ENCODE data around the gene PPL.

PPL gene

DNA sequence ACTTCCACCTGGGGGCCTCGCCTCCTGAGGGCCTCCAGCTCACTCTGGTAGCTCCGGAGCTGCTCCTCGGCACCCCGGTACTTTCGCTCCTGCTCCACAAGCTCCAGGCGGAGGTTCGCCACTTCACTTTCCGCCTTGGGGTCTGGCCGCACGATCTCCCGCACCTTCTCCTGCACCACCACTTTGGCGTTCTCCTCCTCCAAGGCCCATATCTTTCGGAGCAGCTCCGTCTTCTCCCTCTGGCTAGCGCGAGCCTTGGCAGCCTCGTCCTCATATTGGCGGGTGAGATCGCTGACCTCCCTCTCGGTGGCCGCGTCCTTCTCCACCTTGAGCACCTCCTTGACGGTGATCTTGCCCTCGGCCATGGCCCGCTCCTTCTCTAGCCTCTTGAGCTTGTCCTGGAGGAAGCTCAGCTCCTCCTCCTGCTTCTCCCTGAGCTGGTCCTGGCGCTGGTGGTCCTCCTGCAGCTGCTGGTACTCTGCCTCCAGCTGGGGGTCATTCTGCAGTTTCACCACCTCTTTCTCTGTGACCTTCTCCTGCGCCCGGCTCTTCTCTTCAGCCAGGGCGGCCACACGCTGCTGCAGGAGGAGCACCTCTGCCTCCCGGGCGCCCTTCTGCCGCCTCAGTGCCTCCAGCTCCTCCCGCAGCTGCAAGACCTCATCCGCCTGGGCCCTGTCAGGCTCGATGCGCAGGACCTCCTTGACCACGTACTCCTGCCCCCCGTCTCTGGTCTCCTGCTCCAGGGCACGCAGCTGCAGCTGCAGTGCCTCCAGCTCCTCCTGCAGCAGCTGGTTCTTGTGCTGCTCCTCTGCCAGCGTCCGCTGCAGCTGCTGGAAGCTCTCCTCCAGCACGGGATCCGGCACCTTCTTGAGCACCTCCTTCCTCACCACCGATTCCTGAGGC, 51.7 kb downstream of the PPL start:
- DNase-seq = no peak

DNA sequence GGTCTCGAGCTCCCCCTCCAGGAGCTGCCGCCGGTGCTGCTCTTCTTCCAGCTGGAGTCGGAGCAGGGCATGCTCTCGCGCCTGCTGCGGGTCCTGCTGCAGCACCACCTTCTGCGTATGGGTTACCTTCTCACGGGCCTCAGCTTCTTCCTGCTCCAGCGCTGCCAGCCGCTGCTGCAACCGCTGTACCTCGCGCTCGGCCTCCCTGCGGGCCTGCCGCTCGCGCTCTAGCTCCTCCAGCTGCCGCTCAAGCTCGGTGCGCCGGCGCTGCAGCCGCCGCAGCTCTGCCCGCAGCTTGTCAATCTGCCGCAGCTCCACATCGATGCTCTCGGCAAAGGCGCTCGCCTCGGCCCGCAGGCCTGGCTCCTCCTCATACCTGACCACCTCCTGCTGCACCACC, 52.7 kb downstream of the PPL start:
- no peak for DNase-seq

DNA sequence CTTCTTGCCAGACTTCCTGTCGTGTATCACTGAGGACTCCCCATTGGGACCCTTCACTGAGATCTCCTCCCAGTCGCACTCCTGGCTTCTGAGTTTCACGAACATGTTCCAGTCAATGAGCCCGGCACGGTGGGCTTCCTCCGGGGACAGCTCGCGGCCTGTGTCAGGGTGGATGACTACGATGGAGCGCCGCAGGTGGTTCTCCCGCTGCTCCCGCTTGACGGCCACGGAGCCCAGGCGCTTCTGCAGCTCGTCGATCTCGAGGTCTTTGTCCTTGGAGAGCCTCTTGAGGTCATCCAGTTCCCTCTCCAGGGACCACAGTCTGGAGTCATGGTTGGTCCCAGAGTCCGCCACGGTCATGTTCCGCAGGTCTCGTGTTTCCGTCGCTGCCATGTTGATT, 53.4 kb downstream of the PPL start:
- no peak for DNase-seq

DNA sequence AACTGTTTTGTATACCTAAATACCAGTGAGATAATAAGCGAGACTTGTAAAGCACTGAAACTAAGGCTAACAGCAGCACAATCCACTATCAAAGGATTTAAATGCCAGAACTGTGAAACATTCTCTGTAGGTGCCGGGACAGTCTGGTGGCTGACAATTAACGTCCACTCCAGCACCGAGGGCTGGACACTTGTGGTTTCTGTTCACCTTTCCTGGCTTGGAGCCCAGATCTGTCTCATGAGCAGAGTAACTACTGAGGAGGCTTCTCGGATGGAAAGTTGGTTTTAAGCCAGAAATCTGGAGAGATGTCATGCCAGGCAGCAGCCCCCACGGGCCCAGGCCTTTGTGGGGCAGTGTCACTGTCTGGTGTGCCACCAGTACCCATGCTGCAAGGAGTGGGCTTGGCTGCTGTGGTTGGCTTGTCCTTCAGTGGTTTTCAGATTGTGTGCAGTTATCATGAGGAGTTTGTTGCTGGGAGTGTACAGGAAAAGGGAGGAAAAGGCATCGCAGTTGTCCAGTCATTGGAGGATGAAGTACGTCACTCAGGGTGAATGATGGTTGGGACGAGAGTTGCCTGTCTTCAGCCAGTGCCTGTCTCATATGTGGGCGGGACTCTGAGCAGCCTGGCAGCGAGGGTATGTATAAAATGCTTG, 54.2 kb downstream of the PPL start:
- DNase-seq = no peak

DNA sequence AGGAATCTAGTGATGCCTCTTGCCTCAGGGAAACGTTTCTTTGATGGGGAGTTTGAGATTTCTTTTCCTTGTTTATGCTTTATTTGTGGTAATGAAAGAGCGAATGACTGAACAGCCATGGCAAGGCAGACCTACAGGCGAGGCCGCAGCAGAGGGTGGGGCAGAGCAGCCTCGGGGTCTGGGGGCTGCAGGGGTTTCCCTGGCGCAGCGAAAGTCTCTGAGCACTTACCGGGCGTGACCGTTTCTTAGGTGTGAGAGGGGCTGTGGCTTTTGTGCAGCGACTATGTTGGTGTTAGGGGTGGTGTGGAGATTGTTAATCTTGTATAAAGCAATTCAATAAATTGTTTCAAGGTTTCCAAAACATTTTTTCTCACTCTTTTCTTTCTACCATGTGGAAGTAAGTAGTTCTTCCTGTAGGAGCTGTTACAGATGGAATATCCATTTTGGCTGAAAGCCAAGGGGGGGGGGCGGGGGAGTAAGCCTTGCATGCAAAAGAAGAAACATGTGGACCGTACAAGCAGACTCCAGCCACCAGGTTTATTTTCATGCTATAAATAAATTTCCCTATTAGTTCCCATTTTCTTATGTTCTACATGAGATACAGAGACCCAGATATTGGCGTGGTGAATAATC, 54.8 kb downstream of the PPL start:
- DNase-seq = no peak

DNA sequence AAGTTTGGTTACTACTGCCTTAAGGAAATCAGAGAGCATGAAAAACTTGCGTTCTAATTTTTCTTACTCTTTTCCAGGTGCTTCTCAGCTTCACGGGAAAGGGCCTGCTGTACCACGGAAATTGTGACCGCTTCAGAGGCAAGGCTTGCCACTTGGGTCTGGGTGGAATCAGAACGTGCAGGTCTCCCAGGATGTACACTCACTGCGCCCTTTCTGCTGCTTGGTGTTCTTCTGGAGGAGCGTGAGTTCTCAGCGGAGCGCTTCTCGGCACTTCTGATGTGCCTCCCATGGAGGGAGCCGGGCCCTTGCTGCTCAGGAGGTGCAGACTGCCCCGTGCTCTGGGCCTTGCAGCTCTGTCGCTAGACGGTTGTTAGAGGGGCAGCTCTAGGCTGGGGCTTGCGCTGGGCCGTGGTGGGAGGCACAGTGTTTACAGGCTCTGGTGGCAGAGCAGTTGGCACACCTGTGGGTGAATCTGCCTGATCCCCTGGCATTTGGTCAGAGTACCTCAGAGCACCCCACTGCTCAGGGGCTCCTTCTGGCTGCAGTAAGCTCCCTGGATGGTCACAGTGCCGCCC, 56.9 kb downstream of the PPL start:
- DNase-seq = no peak

DNA sequence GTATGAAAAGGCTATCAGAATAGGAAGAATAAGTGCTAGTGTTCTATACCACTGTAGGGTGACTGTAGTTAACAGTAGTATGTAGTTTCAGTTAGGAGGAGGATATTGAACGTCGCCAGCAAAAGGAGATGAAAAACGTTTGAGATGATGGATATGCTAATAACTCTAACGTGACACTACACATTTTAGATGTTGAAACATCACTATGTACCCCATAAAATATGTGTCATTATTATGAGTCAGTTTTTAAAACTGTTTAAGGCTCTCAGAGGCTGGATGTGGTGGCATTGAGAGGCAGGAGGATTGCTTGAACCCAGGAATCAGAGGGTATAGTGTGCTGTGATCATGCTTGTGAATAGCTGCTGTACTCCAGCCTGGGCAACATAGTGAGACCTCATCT, 57.9 kb downstream of the PPL start:
- no peak for DNase-seq

DNA sequence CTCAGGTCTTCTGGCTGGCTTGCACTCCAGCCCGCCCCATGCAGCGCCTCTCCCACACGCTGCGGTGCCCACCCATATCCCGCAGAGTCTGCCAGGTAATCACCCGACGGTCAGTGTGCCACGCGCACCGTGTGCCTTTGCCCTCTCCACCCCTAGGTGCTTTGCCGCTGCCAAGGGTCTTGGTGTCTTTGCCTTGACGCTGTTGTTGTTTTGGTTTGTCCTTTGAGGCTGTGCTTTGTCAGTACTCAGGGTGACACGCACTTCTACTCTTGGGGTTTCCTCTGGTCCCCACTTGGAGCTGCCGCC, 59.6 kb downstream of the PPL start:
- DNase-seq = no peak

DNA sequence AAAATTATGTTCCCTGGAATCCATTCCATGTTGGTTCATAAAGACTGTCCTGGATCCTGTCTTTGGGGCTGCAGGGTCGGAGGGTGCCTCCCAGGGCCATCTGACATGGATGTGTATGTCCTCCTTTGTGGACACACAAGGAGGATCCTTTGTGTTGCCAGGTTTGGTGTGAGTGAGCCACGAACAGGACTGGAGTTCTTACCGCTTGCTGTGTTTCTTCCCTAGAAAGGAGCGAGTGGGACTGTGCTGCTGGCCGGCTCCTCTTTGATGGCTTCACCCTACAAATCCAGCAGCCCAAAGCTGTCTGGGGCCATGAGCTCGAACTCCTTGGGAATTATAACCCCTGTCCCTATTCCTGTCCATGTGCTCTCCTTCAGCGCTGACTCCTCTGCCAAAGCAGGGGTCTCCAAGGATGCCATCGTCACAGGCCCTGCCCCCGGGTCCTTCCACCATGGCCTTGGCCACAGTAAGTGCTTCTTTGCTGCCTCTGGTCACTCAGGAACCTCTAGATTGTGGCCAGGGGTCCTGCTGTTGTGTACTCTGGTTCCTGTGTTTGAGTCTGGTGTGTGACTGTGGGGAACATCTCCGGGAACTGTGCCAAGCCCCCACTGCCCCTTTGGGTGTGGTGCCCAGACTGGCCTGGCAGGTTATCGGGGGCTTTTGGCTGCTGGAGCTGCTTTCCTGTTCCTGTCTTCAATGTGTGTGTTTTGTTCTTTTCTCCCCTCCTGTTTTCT, 60.1 kb downstream of the PPL start:
- no peak for DNase-seq

DNA sequence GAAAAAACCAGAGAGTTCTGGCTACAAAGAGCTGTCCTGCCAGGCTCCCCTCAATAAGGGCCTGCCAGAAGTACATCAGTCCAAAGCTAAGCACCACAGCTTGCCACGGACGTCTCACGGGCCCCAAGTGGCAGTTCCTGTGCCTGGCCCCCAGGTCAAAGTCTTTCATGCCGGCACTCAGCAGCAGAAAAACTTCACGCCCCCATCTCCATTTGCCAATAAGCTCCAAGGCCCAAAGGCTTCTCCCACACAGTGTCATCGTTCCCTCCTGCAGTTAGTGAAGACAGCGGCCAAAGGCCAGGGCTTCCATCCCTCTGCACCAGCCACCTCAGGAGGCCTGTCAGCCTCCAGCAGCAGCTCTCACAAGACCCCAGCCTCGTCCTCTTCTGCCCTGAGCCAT, 62.3 kb downstream of the PPL start:
- DNase-seq = no peak

DNA sequence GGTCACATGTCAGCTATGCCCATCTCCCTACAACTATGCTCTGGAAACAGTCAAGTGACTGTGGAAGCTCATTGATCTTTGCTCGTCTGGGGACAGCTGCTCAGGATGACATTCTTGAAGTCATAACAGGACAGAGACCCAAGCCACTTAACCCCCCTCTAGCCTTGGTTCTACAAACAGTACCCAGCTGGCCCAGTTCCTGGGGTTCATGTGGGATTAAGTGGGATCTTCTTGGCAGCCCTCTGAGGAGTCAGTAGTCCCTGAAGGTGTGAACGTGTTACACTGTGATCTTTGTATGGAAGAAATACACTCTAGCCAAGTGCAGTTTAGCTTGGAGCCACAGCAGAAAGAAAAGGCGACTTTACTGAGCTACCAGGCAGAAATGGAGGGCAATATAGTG, 63.9 kb downstream of the PPL start:
- DNase-seq = no peak

DNA sequence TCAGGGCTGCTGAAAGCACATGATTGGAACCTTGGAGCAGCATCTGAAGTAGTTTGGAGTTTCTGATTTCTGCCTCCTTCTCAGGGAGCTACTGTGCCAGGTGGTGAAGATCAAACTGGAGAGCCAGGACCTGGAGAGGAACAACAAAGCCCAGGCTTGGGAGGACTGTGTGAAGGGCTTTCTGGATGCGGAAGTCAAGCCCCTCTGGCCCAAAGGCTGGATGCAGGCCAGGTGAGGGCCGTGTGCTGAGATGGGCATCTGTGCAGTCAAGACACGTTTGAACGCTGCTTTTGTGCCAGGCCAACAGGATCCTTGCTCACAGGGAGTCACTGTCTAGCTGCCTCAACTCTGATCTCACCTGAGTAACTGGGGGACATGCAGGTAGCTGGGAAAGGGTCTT, 65.9 kb downstream of the PPL start:
- DNase-seq = no peak

DNA sequence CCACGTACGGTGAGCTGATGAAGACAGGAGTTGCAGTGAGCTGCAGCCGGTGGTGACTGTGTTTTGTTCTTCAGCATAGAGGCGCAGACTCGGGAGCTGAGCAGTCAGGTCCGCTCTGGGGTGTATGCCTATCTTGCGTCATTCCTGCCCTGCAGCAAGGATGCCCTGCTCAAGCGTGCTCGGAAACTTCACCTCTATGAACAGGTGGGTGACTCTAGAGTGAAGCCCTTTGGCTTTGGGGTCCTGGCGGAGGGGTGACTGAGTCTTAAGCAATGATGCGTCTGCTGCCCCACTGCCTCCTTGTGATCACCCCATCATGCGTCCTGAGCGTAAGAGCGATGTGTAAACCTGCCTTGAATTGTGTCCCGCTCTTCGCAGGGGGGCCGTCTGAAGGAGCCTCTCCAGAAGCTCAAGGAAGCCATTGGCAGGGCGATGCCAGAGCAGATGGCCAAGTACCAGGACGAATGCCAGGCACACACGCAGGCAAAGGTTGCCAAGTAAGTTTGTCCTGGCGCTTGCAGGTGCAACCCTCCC, 66.7 kb downstream of the PPL start:
- DNase-seq = no peak

DNA sequence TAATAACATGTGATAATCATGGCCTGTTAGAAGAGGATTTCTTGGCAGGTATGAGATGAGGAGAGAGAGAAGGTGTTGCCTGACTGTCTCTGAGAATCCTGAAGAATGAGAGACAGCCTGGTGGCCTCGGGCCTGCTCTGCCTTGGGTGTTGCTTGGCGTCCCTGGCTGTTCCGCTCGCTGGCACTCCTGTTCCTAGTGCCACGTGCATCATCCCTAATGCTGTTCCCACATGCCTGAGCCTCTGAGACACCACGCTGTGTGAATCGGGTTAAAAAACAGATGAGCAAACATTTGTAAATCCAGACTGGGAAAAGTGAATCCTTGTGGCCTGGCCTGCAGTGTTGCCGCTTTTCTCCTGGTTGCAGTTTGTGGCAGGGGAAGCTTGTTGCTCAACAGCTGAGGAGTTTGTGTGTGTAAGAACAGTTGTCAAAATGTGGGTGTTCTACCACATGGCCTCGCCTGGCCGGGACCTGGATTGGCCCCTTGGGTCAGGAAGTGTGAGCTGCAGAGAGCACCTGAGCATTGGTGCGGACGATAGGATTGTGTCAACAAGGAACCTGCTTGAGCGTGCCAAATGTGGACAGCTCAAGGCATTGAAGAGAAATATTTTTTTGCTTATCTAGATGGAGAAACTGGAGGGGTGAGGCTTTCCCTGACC, 67.7 kb downstream of the PPL start:
- no peak for DNase-seq

DNA sequence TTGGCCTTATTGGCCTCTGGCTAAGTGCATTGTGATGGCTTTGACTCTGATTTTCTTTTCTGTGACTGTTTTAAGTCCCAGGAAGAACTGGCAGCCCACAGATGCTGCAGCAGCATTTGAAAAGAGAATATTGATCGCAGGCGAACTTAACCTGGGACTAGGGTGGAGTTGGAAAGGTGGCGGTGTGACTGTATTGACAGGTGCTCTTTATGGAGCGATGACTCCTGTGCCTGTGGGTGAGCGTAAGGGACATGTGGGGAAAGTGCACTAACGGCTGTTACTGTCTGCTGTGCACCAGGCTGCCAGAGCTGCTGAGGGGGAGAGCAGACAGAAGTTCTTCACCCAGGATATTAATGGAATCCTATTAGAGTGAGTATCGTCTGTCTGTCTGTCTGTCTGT, 68.4 kb downstream of the PPL start:
- no peak for DNase-seq

DNA sequence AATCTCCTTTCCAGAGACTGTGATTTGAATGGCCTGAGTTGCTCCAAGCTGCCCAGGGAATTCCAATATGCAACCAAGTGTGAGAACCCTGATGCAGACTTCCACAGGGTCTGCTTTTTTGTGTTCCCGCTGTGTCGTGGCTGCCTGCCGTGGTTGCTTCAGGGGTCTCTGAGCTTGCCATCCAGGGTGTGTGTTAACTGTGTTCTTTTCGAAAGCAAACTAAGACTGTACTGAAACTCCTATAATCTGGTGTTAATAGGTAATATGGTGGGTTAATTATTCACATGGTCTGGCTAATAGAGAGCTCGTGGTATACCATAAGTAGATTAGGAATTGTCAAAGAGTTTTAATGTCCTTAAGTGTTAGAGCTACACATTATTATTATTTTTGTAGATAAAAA, 68.9 kb downstream of the PPL start:
- no peak for DNase-seq

DNA sequence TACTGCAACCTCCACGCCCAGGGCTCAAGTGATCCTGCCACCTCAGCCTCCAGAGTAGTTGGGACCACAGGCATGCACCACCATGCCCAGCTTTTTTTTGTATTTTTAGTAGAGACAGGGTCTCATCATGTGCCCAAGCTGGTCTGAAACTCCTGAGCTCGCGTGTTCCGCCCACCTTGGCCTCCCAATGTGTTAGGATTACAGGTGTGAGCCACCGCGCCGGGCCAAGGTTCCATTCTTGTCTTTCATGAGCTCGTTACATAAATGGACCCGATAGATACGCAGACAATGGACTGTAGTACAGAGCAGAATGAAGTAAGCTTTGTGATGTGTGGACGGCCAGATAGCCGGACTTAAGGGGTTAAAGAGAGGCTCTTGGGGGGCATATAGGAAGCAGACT, 70.4 kb downstream of the PPL start:
- no peak for DNase-seq

DNA sequence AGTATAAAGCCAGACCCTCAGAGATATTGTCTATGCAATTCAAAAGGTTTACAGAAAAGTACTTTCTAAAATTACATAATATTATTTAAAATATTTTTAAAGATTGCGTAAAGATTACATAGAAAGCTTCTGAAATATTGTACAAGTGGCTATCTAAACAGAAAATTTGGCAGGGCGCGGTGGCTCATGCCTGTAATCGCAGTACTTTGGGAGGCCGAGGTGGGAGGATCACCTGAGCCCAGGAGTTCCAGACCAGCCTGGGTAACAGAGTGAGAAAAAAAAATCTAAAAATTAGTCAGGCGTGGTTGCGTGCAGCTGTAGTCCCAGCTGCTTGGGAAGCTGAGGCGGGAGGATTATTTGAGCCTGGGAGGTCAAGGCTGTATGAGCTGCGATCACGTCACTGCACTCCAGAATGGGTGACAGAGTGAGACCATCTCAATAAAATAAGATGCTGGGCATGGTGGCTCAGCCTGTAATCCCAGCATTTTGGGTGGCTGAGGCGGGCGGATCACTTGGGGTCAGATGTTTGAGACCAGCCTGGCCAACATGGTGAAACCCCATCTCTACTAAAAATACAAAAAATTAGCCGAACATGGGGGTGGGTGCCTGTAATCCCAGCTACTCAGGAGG, 71.6 kb downstream of the PPL start:
- no peak for DNase-seq

DNA sequence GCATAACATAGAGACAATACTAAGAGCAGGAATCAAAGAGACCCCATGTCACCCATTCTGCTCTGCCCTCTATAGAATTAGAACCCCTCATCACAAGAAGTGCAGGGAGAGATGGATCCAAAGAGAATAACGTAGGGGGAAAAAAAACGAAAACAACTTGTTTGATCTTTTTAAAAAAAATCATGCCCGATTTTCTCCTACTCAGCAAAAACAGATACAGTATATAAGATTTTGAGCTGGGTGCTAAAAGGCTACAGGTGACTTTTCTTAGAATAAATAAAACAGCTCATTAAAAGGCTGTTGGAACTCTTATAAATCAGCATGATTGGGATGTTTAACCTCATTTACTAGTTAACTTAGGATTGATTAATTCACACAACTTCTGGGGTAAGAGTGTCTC, 72.2 kb downstream of the PPL start:
- no peak for DNase-seq

DNA sequence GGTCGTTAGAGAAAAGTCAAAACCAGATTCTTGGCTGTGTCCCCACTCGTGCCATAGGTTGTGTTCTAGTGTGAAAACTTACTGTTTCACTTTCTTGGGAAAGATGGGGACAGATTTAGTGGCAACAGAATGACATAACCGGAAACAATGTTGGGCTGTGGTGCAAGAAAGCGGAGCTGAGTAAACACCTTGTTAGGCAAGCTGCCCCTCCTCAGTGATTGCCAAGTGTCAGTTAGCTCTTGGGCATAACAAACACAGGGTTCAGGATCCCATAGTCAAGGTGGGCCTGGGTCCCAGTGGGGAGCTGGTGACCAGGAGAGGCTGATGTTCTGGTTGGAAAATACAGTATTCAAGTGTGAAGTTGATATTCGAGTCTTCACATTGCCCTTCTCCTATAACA, 74.3 kb downstream of the PPL start:
- no peak for DNase-seq

DNA sequence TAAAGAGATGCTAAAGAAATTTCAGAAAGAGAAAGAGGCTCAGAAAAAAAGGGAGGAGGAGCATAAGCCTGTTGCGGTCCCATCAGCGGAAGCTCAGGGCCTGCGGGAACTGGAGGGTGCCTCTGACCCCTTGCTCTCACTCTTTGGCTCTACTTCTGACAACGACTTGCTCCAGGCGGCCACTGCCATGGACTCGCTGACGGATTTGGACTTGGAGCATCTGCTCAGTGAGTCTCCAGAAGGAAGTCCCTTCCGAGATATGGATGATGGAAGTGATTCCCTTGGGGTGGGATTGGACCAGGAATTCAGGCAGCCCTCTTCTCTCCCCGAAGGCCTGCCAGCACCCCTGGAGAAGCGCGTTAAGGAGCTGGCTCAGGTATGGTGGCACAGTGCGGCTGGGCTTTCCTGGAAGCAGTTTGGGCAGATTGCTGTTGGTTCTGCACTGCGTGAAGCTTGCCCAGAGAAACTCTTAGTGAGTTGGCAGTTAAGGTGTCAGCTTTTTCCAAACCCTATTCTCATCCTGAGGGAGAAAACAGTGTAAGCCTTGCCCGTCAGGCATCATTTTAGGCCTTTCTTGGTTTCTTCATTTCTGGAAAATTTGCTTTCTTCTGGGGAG, 76.1 kb downstream of the PPL start:
- DNase-seq = no peak

DNA sequence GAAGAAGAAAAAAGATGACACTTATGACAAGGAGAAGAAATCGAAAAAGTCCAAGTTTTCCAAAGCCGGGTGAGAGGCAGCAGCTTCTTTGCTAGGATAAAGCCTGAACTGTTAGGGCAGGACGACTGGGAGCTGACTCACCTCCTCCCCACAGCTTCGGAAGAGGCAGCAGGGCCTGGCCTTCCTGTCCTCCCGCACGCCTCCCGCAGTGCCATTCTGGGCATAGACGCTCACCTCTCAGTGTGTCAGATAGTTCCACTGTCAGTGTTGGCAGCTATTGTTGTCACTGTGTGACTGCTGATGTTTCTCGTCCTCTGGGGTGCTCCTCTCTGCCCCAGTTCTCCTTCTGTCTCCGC, 77.1 kb downstream of the PPL start:
- no peak for DNase-seq

All from NCI-H2081 treated with DMSO at 0.1 percent for 48 hours (cell line).